Activated effector memory CD4-positive, alpha-beta T cell treated with anti-CD3 and anti-CD28 coated beads, Interleukin-2, amount 50 U/mL, for 16 hours (primary cell): Measurements from ENCODE around the gene CRYAB.

ENCODE experiments used
- DNase-seq: peaks from one replicate; pipeline ENCODE4 v3.0.0-alpha.2; 2020

Gene CRYAB, protein sequence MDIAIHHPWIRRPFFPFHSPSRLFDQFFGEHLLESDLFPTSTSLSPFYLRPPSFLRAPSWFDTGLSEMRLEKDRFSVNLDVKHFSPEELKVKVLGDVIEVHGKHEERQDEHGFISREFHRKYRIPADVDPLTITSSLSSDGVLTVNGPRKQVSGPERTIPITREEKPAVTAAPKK

DNA sequence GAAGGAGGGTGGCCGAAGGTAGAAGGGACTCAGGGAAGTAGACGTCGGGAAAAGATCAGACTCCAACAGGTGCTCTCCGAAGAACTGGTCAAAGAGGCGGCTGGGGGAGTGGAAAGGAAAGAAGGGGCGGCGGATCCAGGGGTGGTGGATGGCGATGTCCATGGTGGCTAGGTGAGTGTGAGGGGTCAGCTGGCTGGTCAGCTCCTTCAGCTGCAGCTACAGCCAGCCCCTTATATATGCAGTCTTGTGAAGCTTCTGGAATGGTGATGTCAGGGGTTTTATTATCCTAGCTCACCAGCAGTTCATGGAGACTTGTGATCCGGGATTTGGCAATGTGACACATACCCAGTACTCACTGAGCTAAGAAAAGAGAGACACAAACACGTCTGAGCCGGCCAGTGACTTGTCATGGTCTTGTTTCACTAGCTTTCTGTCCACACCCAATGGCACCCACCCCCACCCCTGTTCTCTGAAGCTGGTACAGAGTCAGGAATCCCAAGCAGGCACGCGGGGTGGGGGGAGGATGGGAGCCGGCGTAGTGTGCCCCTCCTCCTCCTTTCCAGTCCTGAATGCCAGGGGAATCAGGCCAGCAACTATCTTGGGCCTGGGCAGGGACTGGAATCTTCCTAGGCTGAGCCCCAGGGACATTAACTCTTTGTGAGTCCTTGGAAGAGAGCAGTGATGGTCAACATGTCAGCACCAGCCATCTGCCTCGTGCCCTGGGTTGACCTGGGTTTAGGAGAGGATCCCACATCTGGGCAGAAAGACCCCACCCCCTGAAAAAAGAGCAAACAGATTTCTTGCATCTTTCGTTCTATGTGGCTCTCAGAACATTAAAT is at the start of gene CRYAB:
Gene CRYAB (minus strand): TSS at position 208 of the 839 bp plus-strand sequence. CDS start 46 bp downstream, at position 162.
- DNase-seq, result no peak

DNA sequence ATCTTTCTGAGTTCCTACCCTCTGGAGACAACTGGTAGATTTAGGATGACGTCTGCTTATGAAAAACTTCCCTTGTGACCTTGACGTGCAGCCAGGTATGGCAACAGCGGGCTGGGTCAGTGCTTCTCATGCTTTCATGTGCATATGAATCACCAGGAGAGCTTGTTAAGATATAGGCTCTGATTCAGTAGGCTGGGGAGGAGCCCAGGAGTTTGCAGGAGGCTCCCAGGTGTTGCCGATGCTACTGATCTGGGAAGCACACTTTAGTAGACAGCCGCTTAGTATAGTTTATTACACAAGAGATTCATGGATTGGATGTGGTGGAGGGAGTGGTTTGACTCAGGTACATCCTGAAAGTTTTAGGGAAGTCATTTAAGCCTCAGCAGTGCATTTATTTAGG is 49.3 kb upstream of the CRYAB start:
- DNase-seq, result no peak

DNA sequence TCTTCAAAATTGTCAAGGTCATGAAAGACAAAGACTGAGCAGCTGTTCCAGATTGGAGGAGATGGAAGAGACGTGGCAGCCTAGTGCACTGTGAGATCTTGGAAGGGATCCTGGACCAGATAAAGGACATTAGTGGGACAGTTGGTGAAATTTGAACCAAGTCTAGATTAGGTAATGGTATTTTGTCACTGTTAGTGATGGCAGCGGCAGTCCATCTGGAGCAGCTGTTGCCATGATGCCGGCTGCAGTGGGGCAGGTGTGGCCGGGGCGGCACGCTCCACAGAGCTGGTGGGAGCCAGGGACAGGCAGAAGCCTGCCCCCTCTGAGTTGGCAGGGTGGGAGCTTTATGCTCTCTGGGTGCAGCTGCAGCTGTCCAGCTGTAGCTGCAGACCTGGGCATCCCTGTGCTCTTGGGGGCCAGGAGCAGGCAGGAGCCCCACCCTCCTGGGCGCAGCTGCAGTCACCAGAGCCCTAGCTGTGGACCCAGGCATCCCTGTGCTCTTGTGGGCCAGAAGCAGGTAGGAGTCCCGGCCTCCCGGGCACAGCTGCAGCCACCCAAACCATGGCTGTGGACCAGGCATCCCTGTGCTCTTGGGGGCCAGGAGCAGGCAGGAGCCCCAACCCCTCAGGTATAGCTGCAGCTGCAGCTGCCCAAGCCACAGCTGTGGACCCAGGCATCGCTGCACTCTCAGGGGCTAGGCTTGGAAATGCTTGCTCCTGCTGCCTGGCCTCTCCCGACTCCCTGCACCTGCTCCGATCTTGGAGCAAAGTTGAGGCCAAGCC is 46.3 kb upstream of the CRYAB start:
- DNase-seq, result no peak

DNA sequence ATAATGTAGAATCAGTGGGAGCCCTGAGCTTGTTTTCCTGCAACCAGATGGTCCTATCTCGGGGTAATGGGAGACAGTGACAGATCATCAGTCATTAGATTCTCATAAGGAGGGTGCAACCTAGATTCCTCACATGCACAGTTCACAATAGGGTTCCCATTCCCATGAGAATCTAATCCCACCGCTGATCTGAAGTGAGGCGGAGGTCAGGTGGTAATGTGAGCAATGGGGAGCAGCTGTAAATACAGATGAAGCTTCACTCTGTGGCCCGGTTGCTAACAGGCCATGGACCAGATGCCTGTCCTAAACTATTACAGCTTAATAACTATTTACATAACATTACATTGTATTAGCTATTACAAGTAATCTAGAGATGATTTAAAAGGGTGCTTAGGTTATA is 42.6 kb upstream of the CRYAB start:
- no peak for DNase-seq

DNA sequence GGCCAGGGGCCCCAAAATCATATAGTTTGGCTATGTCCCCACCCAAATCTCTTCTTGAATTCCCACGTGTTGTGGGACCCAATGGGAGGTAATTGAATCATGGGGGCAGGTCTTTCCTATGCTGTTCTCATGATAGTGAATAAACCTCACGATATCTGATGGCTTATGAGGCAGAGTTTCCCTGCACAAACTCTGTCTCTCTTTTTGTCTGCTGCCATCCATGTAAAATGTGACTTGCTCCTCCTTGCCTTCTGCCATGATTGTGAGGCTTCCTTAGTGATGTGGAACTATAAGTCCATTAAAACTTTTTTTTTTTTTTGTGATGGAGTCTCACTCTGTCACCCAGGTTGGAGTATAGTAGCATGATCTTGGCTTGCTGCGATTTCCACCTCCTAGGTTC is 40.0 kb upstream of the CRYAB start:
- no peak for DNase-seq

DNA sequence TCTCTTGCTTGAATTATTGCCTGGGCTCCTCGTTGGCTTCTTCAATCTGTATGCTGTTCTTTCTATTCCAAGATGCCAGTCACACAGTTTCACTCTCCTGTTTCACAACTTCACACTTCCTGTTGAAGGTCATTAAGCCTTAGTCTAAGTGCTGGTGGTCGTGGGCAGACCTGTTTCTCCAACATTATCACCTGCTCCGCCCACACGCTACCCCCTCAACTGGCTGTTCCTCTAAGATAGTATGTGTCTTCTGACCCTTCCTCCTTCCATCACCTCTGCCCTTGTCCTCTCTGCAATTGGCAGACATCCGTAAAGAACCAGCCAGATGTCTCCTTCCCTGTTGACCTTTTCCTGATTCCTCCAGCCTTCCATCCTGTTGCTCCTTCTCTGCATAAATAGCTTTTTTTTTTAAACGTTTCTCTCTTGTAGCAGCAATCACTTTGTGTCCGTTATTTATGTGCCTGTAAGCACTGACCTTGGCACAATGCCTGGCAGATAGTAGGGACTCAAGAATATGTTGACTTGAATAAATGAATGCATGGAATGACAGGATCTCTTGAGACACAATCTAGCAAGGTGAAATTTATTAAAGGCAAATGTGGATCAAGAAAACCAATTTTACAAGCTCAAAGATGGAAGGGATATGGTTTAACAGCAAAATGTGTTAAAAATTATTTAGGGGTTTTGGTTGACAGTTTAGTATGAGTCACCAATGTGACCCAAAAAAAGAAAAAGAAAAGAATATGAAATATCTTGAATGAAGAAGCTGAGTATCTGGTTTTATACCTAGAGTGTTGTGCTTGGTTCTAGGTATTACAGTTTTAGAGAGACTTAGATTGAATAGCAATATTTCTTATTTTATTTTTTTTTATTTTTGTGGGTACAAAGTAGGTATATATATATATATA is 38.2 kb upstream of the CRYAB start:
- no peak for DNase-seq

DNA sequence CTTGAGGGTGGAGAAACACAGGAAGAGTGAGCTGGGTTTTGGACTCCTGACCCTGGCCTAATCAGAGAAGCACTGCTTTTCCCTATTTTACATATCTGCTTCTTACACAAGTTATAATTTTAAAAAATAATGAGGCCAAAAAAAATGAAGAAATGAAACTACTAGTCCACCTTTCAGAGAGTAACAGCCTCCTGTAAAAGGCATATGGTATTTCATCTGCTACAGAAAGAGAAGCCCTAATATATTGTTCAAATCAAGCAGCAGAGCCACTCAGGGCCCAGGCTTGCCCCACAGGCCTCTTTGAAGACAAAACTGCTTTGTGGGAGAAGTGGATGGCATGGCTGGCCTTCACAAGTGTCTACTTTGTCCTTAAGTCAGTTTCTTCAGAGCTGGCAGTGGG is 35.6 kb upstream of the CRYAB start:
- no peak for DNase-seq

DNA sequence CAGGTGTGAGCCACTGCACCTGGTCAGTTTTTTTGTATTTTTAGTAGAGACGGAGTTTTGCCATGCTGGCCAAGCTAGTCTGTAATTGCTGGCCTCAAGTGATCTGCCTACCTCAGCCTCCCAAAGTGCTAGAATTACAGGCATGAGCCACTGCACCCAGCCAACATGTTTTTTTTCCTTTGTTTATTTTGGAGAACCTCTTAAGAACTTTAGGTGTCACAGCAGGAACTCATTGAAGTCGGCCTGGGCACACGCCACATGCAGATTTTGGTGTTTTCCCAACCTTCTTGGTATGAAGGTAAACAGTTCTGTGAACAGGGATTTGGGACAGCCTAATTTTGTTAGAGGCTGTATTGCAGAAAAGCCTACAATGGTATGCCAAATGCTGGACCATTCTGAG is 34.9 kb upstream of the CRYAB start:
- DNase-seq, result no peak

DNA sequence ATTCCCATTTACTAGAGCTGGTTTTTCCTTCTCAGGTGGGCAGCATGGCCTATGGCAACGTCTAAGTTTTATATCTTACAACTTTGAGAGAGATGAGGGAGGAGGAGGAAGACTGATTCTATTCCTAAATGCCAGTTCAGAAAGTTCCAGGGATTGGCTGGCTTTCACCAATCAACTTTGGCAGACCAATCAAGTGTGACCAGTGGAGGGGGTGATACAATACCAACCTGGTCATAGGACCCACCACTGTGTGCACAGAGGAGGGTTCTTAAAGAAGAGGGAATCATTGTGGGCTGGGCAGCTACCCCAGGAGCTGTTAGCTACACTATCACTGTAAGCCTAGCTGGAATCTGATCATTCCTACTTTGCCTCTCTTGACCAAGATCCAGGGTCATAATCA is 33.6 kb upstream of the CRYAB start:
- DNase-seq, result no peak

DNA sequence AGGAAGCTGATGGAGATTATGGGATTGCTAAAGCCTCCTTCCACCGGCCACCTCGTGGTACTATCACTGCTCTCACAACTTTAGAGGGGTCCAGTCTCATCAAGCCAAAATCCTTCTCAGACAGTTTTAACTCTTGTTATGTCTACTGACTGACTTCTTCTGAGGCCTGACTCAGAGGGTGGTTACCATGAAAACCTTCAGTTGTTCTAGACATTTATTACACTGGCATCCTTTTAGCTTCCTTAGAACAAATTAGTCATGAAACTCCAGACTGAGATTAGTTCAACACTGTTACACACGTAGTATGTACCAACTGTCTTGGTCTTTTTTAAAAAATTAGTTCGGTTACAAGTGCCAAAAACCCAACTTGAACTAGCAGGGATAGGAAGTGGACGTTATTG is 33.1 kb upstream of the CRYAB start:
- DNase-seq, result no peak

DNA sequence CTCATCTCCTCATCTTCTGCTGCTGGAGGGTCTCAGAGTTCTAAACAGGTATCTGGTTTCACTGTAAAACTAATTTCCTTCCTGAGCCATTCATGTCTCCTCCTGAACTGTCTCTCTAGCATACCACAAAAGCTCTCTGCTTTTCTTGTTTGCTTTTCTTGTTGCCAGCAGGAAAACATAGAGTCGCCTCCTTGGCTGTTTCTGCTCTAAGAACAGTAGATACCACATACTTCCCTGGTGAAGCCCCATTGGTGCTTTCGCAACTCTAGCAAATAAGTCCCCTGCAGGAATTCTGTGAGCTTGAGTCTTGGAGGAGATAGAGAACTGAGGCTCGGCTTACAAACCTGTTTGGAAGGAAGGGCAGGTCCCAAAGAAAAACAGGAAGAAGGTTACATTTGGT is 32.6 kb upstream of the CRYAB start:
- DNase-seq, result no peak

DNA sequence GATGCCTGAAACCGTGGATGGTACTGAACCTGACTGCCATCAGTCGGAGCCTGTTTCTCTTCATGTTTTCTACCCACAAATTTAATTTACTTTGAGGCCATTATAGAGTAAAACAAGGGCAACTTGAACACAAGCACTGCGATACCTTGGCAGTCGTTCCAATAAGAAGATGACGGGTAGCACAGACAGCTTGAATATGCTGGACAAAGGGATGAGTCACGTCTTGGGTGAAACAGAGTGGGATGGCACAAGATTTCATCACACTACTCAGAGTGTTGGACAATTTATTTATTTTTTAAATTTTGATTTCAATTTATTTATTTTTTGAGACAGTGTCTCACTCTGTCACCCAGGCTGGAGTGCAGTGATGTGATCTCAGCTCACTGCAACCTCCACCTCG is 31.3 kb upstream of the CRYAB start:
- DNase-seq, result no peak

DNA sequence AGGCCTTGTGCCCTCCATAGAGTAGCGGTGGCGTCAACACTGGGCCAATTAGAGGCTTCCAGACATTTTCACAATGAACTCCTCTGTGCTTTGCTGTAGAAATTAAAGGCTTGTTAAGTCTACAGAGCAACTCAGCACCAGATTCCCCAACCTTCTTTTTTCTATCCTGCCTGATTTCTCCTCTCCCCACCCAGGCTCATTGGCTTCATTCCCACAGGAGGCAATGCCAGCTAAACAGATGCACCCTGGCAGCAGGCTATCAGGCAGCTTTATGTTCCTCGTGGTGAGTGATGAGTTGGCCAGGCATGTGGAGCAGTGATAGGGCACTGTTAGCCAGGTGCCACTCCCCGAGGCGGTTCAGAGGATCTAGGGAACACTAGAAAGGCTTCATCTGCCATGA is 30.4 kb upstream of the CRYAB start:
- no peak for DNase-seq

DNA sequence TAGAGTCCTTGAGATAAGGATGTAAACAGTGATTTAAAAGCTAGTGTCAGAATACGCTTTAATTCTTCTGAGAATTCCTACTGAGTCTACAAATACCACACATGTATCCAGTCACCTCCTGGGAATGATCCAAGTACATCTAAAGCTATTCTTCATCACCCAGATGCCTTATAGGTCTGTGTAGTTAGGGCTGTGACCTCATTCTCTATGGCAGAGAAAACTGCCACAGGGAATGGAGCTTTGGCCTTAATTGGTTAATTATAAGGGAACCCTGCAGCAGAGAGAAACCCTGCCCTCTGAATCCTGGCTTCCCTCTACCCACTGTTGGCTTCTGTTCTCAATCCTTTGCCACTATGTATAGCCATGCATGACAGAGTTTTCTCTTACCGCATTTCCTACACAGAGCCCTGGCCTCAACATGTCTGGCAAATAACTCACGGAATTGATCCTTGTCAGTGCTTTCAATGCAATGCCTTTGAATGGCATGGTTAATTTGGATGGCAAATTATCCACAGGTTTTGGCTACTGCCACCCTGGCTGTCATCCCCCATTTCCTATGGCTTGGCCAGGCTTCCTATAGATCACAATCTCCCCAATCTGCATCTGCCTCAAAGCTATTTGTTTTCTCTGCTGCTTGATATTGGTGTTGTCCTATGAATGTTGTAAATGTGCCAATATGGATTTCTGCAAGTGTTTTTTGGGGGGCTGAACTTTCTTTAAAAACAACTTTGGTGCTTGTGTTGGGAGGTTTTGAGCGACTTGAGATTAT is 28.4 kb upstream of the CRYAB start:
- no peak for DNase-seq

DNA sequence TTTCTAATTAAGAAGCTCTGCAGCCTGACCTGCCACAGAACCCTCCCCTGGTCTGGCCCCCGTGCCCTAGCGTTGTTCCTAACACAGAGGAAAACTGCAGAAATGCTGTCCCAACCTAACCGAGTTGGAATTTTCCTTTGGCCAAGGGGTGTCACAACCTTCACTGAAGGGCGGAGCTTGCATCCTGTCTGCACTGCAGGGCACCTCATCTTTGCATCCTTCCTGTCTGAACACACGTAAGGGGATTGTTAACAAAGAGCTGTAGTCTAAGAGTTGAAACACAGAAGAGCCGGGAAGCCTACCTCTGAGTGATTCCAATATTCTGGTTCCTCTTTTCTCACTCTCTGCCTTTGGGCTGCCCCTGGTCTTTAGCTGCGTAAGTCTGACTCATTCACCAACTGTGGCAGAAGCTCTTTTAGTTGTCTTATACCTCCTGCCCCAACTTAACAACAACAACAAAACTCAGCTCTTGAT is 27.2 kb upstream of the CRYAB start:
- peak; percentile 71 for DNase-seq

DNA sequence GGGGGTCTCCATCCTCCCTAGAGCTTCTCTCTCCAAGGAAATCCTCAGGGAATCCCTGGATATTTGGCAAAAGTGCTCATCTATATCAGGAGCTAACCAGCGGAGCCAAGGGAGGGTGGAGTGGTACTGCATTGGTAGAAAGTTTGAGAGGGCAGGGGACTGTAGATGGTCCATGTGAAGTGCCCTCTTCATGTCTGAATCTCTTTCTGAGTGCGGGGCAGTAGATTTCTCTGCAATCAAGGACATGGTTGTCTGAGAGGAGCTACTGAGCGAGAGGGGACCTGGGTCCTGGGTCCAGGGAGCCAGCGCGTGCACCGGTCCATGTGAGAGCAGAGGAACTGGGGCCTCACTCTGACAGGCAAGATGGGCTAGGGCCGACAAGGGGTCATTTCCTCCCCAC is 26.3 kb upstream of the CRYAB start:
- no peak for DNase-seq

DNA sequence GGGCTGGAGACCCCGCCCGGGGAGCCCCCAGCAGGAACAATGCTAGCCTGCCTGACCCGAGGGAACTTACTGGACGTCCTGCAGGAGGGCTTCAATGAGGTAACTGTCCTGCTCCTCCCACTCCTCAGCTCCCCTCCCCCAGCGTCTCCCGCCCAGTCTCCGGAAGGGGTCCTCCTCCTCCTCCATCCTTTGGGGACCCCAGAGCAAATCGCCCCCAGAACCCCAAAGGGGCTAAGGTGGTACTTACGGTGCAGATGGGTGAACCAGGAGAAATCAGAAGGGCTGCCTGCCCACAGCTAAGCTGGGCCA is 25.8 kb upstream of the CRYAB start:
- DNase-seq, result no peak

DNA sequence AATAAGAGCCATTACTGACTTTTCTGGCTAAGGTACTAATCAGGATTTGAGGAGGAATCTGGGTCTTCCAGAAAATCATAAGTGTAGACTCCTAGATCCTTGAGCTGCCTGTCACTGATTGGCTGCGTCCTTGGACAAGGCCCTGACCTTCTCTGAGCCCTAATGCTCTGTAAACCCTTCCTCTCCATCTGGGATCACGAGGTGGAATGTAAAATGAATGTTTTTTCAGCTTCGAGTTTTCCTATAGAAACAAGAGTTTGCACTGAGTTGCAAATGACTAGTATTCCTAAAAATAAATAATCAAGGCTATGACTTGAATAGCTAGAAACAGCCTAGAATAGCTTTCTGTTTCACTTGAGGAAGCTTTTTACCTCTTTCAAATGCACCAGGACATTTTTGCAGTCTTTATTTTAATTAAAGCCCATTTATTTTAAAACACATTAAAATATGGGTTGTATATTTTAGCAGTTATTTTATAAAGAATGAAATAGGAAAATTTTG is 24.5 kb upstream of the CRYAB start:
- no peak for DNase-seq

DNA sequence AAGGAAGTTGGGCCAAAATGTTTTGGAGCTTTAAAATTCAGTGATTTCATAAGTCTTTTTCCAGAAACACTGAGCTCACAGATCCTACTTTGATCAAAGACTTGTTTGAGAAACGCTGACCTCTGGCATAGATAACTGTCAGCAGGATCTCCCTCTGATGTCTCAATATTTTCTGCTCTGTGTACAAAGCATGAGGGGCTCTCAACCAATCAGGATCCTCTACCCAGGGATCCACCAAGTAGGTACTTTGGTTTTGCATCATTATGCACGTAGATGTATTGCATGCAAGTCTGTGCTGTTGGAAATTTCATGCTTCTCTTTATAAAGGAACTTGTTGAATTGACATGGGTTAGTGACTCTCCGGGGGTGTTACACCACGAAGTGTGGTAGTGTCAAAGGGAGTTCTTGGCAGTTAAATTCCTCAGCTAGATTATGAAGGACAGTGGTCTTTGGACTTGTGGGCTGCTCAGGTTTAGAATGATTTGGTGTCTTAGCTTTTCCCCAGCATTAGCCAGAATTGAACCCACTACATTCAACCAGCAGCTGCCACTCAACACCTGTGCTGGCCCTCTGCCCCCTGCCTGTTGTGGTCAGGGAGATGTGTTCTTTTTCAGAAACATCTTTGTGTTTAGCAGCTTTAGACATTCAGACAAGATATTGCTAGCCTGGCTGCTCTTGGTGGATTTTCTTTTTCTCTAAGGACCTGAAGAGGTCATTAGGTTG is 23.9 kb upstream of the CRYAB start:
- no peak for DNase-seq

DNA sequence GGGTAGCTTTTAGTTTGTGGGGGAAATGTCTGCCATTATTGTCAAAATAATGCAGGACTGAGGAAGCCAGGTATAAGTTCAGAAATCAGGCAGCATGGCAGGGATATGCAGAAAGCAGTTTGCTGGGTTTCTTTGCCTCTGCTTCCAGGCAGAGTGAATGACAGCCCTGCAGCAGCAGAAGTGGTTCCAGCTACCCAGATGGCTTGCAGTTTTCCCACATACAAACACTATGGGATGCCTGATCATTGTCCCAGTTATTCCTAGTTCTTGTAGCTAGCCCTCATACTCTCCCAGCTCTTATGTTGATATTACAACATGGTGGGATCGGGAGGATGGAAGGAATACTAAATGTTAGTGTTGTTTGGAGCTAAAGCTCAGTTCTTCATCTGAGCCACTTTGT is 22.7 kb upstream of the CRYAB start:
- DNase-seq, result no peak

DNA sequence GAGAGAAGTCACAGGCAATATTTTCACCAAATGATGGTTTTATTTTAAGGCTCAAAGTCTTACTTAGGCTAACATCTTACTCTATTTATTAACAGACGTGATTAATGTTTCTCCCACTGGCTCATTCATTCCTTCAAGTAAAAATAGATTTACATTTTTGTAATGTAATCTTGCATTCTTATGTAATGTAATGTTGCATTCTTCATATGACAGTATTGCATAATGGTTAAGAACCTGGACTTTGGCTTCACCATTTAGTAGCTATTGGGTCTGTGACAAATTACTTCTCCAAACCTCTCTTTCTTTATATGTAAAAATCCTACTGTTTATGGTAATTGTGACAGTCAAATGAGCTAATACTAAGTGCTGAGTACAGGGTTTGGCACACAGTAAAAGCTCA is 22.3 kb upstream of the CRYAB start:
- no peak for DNase-seq
